ENCODE results near the gene CREBZF.

- no peak for TF ChIP-seq CTCF (IDR thresholded peaks at IDR 0.05)
- no peak for TF ChIP-seq EZH2phosphoT487 (IDR thresholded peaks at IDR 0.05)
Observed at GRCh38 chr11:85620256-85620655, 44.7 kb downstream of the CREBZF start.

All from neural progenitor cell (in vitro differentiated cells).